ENCODE measurements around the gene DNAJC1.
"Not testable (repeated sequence)": the region's sequence is repeated elsewhere in the genome, so short reads cannot be mapped to it uniquely, and the experiment has no call there.

DNAJC1 gene

GRCh38 chr10:21727452-21728168 lies 275.9 kb downstream of the DNAJC1 start:
- no peak for DNase-seq (ENCODE audit: low spot score)

DNA sequence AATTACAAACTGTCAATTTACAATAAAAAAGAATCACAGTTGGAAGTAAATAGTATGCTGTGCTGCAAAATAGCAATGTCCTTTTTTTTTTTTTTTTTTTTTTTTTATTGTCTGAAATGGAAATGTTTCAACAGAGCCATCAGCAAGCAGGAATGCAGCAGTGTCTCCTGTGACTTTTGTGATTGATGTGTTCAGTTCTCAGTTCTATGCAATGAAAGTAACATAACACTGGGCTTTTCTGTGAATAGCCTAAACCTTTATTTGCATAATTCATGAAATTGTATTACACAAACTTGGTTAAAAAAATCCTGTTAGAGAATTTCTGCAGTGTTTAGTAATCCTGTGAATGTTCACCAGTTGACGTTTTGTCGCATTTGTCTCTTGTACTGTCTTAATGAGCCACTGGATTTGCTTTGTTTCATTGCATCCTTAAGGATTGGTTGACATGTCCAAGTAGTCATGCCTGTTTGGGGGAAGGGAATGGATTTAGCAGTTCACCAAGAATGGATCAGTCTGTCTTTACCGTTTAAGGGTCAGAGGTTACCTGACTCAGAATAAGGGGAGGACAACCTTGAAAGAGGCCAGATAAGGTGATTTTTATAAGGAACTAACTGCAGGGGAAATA lies 276.8 kb downstream of the DNAJC1 start:
- no peak for DNase-seq (ENCODE audit: low spot score)

- DNase-seq (ENCODE audit: low spot score), result peak; percentile 98
Observed at GRCh38 chr10:21724687-21725367, 278.7 kb downstream of the DNAJC1 start.

DNA sequence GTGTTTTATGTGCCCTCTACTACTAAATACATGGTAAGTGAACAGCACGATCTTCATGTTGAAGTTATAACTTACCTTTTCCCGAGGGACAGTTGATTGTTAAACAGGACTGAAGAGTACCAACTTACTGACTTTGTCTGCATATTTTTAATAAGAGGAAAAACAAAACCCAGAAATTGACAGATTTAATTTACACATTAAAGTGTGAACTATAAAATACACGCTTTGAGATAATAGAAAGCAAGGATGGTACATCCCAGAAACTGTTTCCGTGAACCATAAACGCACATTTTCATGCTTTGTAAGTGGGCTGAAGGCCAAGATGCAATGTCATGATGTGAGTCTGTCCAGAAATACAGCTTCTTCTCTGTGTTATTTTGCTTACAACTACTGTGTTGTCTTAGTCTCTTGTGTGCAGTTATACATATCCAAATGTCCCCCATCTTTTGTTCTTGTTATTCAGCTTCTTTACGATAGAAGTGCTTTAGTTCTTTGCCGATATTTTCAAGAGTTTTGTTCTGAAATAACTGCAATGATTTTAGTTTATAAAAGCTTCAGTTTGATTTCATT lies 279.4 kb downstream of the DNAJC1 start:
- no peak for DNase-seq (ENCODE audit: low spot score)

DNA sequence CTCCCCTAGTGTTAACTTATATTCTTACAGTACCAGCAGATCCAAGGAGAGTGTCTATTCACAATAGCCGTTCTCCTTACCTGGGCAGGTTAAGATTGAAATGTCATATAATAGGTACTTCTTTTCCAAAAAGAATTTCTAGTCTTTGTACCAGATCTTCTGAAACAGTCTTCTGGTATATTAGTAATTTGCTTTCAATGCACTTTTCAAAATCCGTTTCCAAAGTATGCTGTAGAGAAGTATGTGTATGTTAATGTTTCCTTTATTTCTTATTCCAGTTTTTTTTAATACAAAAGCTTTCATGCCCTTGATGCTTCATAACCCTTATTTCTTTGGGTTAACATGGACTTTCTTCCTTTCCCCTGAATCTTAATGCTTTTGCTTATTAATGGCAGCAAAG lies 281.3 kb downstream of the DNAJC1 start:
- DNase-seq (ENCODE audit: low spot score), result no peak

- no peak for DNase-seq (ENCODE audit: low spot score)
Observed at GRCh38 chr10:21721000-21721665, 282.4 kb downstream of the DNAJC1 start.

DNA sequence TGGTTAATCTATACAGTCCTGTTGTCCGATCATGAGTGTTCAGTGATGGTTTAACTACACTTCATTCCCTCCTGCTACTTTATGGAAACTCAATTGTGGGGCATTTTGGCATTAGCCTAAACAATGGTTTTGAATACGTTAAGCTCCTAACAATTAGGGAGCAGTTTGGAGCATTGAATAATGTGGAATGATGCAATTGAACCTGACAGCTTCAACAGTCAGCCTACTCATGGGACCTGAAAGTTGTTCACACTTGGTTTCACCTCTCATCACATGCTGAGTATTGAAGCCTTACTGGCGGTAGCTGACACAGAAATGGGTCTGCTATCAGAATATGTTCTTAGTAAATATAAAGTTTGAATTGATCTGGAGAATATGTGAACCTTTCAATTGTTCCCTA lies 283.4 kb downstream of the DNAJC1 start:
- peak; percentile 52 for DNase-seq (ENCODE audit: low spot score)

DNA sequence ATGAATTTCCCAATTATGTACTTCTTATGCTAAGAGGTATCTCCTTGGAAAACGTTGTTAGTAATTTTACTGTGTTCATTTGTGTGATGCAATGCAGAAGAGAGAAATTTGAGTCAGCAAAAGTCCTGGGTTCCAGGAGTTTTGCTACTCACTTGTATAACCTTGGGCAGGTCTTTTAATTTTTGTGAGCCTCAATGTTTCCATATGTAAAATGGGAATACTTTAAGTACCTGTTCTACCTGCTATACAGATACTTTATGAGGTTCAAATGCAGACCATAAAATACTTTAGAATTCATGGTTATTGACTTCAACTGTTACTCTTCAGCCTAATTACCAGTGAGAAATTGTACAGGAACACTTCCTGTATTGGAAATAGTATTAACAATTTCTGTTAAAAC lies 284.0 kb downstream of the DNAJC1 start:
- no peak for DNase-seq (ENCODE audit: low spot score)

GRCh38 chr10:21717437-21718054 lies 286.0 kb downstream of the DNAJC1 start:
- not testable (repeated sequence) for DNase-seq (ENCODE audit: low spot score)

DNA sequence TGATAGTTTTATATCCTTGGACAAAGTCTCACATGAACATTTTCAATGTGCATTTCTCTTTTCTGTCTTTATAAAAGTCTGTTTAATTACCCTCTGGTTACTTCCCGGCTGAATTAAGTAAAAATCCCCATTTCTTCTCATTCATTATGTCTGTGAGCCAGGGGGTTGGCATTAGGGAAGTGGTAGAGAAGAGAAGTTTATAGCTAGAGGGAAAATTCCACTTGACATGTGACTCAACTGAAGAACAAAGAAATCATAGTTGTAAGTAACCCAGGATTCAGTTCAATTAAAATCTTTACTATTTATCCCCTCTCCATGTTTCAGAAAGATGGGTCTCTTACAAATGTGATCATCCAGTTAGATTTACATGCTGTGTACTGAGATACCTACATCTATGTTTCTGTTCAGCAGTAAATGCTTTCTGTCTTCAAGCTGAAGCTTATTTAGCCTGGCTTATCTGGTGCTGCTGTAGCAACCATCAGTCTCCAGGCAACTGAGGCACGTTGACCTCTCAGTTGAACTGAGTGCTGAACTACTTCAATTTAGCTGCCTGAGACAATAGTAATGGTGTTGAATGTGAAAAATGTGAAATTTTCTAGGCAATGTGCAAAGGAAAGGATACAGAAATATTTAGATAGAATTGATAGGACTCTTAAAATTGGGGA lies 287.9 kb downstream of the DNAJC1 start:
- DNase-seq (ENCODE audit: low spot score), result peak; percentile 66

DNA sequence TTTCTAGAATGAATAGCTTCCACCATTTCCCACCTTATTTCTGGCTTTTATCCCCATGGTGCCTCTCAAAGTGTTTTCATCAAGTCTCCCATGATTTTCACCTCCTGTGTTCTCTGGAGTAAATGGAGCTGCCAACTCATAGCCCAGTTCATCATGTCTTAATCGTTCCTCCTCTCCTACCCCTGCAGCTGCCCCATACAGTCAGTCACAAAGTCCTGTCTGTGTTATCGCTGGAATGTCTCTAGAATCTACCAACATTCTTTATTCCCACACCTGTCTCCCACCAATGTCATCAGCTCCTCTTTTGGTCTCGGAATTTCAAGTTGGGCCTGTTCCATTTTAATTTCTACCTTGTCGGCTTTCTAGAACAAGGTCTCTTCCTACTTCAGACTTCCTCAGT lies 290.6 kb downstream of the DNAJC1 start:
- DNase-seq (ENCODE audit: low spot score), result no peak

DNA sequence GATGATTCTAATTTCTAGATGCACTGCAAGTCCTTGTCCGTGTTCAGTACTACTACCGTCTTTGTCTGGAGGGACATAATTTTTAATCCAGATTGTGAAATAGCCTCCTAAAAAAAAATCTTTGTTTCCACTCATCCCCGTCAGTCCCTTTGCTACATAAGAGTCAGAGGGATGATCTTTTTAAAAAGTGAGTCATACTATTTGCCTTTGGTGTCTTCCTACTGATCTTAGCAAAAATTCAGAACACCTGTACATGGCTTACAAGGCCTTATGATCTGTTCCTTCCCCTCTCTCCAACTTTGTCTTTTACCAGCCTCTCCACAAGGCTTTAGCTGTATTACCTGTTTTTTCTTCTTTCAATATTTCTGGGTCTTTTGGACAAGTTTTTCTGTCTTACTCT lies 296.0 kb downstream of the DNAJC1 start:
- no peak for DNase-seq (ENCODE audit: low spot score)
